ENCODE measurements around the gene GNA12.

Gene GNA12

DNA sequence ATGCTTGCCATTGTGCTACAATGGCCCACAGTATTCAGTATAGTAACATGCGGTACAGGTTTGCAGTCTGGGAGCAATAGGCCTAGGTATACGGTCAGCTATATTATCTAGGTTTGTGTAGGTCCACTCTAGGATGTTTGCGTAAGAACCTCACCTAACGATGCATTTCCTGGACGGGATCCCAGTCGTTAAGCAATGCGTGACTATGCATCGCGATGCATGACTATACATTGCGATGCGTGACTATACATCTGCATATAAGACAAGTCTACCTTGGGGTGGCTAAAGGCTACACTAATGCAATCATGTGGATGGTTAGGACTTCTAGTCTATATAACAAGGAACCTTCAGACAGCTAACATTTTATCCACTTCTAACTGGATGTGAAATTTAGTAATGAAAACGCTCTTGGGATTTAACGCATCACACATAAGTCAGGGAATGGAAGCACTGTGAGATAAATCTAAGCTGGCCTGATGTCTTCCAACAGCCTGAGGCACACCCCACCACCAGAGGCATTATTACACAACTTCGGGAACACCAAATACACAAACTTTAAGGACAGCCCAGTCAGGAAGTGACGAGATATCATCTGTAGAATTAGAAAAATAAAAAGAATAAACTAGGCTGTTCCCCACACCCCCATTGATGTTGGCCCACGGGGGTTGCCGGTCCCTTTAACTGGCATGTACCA, 9.2 kb downstream of the GNA12 start:
- H3K4me1 ChIP-seq (ENCODE audit: insufficient read depth, low read length): peaks cover 34% of the 10 kb centered on the region
- no peaks in the 10 kb centered on the region for H3K9me3 ChIP-seq (ENCODE audit: insufficient read depth, low read depth, low read length)
- no peak overlapping the region for H3K9ac ChIP-seq (ENCODE audit: low read depth, low read length)
- H3K36me3 ChIP-seq (ENCODE audit: insufficient read depth, low read length): peaks cover 32% of the 10 kb centered on the region
- H3K4me3 ChIP-seq (ENCODE audit: low read length): no peak overlapping the region
- H3K27me3 ChIP-seq (ENCODE audit: insufficient read depth, low read length): no peaks in the 10 kb centered on the region
- H3K27ac ChIP-seq (ENCODE audit: low read depth, low read length): no peak overlapping the region
- WGBS: 95% methylated on average over 15 of the region's 17 CpGs

GRCh38 chr7:2833083-2833910, 10.8 kb downstream of the GNA12 start:
- Histone ChIP-seq H3K4me1 (ENCODE audit: insufficient read depth, low read length) (peaks cover 26% of the 10 kb centered on the region), H3K27ac (ENCODE audit: low read depth, low read length) (no peak overlapping the region), H3K9ac (ENCODE audit: low read depth, low read length) (no peak overlapping the region), H3K9me3 (ENCODE audit: insufficient read depth, low read depth, low read length) (no peaks in the 10 kb centered on the region), H3K27me3 (ENCODE audit: insufficient read depth, low read length) (no peaks in the 10 kb centered on the region), H3K4me3 (ENCODE audit: low read length) (no peak overlapping the region), H3K36me3 (ENCODE audit: insufficient read depth, low read length) (peaks cover 26% of the 10 kb centered on the region)
- WGBS: 95% methylated on average over 19 of the region's 19 CpGs

DNA sequence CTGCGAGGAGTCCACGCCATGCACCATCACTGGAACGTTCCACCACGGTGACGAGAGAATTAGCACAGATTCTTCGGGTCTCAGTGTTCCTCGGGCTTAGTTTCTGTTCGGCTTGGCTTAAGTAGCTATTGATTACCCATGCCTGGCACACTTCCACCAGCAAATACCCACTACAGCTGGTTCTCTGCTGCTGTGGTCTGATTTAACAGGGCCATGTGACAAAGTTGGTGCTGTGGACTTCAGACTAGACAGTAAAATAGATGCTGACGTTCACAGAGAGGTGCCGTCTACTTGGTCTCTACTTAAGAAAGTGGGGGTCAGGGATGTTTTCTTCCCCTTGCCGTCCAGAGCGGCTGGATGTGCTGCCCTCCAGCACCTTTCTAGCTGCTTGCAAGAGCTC, 11.6 kb downstream of the GNA12 start:
- Histone ChIP-seq H3K4me3 (ENCODE audit: low read length) (no peak overlapping the region), H3K9ac (ENCODE audit: low read depth, low read length) (no peak overlapping the region), H3K36me3 (ENCODE audit: insufficient read depth, low read length) (peaks cover 23% of the 10 kb centered on the region), H3K27me3 (ENCODE audit: insufficient read depth, low read length) (no peaks in the 10 kb centered on the region), H3K27ac (ENCODE audit: low read depth, low read length) (no peak overlapping the region), H3K4me1 (ENCODE audit: insufficient read depth, low read length) (peaks cover 24% of the 10 kb centered on the region), H3K9me3 (ENCODE audit: insufficient read depth, low read depth, low read length) (no peaks in the 10 kb centered on the region)
- 97% methylated on average over 12 of the region's 12 CpGs for WGBS

DNA sequence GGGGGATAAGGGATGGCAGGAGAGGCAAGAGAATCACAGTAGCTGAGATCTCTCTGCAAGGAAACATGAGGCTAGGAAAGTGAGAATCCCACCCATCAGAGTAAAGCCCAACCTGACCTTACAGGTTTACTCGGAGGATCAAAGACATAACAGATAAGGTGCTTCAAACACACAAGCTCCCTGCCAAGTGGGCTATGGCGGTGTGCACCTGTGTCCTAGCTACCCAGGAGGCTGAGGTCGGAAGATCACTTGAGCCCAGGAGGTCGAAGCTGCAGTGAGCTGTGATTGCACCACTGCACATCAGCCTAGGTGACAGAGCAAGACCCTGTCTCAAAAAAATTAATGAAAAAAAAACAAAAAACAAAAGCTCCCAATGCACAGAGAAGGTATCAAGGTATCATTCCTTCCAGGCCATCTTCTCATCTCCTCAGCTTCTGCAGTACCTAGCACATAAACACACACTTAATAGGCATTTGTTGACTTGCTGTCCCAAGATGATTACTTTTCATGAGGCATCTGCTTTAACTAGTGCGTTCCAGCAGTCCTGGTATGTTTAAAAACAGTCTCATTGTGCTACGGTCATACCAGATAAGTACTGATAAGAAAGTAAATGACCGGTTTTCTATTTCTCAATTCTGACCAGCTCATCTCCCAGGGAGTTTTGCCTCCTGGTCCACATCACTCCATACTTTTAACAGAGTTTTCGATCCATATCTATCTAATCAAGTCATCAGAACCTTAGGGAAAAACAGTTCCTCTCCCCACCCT, 13.3 kb downstream of the GNA12 start:
- H3K27ac ChIP-seq (ENCODE audit: low read depth, low read length): no peak overlapping the region
- H3K36me3 ChIP-seq (ENCODE audit: insufficient read depth, low read length): peaks cover 18% of the 10 kb centered on the region
- no peaks in the 10 kb centered on the region for H3K9me3 ChIP-seq (ENCODE audit: insufficient read depth, low read depth, low read length)
- H3K4me3 ChIP-seq (ENCODE audit: low read length): no peak overlapping the region
- 91% methylated on average over 8 of the region's 8 CpGs for WGBS
- no peaks in the 10 kb centered on the region for H3K27me3 ChIP-seq (ENCODE audit: insufficient read depth, low read length)
- H3K9ac ChIP-seq (ENCODE audit: low read depth, low read length): no peak overlapping the region
- H3K4me1 ChIP-seq (ENCODE audit: insufficient read depth, low read length): peaks cover 34% of the 10 kb centered on the region

DNA sequence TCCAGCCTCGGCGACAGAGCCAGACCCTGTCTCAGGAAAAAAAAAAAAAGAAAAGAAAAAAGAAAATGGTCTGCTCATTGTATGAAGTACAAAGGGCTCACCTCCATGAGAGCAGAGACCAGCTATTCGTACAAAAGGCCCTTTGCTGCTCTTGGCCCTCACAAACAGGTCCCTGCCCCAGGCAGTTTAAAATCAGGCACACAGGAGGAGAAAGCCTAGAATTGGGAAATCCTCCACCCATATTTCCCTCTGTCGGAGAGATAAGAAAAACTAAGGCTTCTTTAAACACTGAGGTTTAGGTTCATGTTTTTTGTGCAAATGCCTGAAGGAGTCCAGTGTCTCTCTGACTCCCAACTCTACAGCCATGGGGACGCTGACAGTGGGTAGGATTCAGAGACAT, 15.1 kb downstream of the GNA12 start:
- no peaks in the 10 kb centered on the region for H3K27me3 ChIP-seq (ENCODE audit: insufficient read depth, low read length)
- no peak overlapping the region for H3K4me3 ChIP-seq (ENCODE audit: low read length)
- H3K9me3 ChIP-seq (ENCODE audit: insufficient read depth, low read depth, low read length): no peaks in the 10 kb centered on the region
- H3K27ac ChIP-seq (ENCODE audit: low read depth, low read length): no peak overlapping the region
- H3K9ac ChIP-seq (ENCODE audit: low read depth, low read length): no peak overlapping the region
- whole genome bisulfite sequencing: 95% methylated on average over 5 of the region's 5 CpGs
- peaks cover 51% of the 10 kb centered on the region for H3K4me1 ChIP-seq (ENCODE audit: insufficient read depth, low read length)
- H3K36me3 ChIP-seq (ENCODE audit: insufficient read depth, low read length): peaks cover 7% of the 10 kb centered on the region

- Histone ChIP-seq H3K4me3 (ENCODE audit: low read length) (no peak overlapping the region), H3K36me3 (ENCODE audit: insufficient read depth, low read length) (peaks cover 4% of the 10 kb centered on the region), H3K9ac (ENCODE audit: low read depth, low read length) (no peak overlapping the region), H3K4me1 (ENCODE audit: insufficient read depth, low read length) (peaks cover 69% of the 10 kb centered on the region), H3K27me3 (ENCODE audit: insufficient read depth, low read length) (no peaks in the 10 kb centered on the region), H3K9me3 (ENCODE audit: insufficient read depth, low read depth, low read length) (no peaks in the 10 kb centered on the region), H3K27ac (ENCODE audit: low read depth, low read length) (no peak overlapping the region)
- 100% methylated on average over 2 of the region's 2 CpGs for WGBS
Measured at GRCh38 chr7:2826771-2827170, 17.3 kb downstream of the GNA12 start.

- peak overlapping the region; percentile 86 for H3K27ac ChIP-seq (ENCODE audit: low read depth, low read length)
- WGBS: 85% methylated on average over 20 of the region's 20 CpGs
- H3K27me3 ChIP-seq (ENCODE audit: insufficient read depth, low read length): no peaks in the 10 kb centered on the region
- peaks cover 2% of the 10 kb centered on the region; the same call in 1 of the 2 replicates for H3K36me3 ChIP-seq (ENCODE audit: insufficient read depth, low read length)
- peak overlapping the region; percentile 66 for H3K9ac ChIP-seq (ENCODE audit: low read depth, low read length)
- H3K4me1 ChIP-seq (ENCODE audit: insufficient read depth, low read length): peaks cover 76% of the 10 kb centered on the region
- peak overlapping the region; percentile 18; the same call in 1 of the 2 replicates for H3K4me3 ChIP-seq (ENCODE audit: low read length)
- H3K9me3 ChIP-seq (ENCODE audit: insufficient read depth, low read depth, low read length): no peaks in the 10 kb centered on the region
Measured at GRCh38 chr7:2825559-2826227, 18.4 kb downstream of the GNA12 start.

DNA sequence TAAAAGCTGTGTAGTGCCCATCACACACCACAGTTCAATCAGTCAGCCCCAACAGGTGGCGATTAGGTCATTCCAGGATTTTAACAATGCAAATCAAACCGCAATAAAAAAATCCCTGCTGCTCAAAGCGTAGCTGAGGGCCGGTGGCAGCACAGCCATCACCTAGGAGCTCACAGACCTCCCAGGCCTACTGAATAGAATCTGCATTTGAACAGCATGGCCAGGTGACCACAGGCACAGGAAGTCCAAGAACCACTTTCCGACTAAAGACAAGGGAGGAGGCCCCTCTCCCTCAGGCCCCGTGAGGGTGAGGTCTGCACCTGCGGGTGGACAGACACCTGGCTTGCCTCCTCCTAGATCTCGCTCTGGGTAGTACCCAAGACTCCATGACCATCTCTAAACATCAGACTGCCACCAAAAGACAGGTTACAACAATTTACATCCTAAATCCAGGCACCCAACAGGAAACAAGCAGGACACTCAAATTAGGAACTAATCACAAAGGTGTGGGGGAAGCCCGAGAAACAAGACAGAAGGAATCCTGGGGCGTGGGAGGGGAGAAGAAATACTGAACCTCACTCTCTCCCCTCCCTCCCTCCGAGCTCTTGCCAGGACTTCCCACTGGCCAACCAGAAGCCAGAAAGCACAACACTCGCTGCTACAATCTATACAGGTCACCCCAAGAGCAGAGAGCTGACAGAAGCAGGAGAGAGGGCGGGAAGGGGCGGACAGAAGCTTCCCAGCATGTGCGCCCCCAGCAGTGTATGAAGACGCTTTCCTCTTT, 19.2 kb downstream of the GNA12 start:
- Histone ChIP-seq H3K27me3 (ENCODE audit: insufficient read depth, low read length) (no peaks in the 10 kb centered on the region), H3K36me3 (ENCODE audit: insufficient read depth, low read length) (peaks cover 2% of the 10 kb centered on the region; the same call in 1 of the 2 replicates), H3K4me3 (ENCODE audit: low read length) (peak overlapping the region; percentile 18), H3K9ac (ENCODE audit: low read depth, low read length) (peak overlapping the region; percentile 66), H3K9me3 (ENCODE audit: insufficient read depth, low read depth, low read length) (no peaks in the 10 kb centered on the region), H3K27ac (ENCODE audit: low read depth, low read length) (peak overlapping the region; percentile 86), H3K4me1 (ENCODE audit: insufficient read depth, low read length) (peaks cover 78% of the 10 kb centered on the region)
- 34% methylated on average over 15 of the region's 16 CpGs for whole genome bisulfite sequencing

- no peaks in the 10 kb centered on the region for H3K9me3 ChIP-seq (ENCODE audit: insufficient read depth, low read depth, low read length)
- H3K27me3 ChIP-seq (ENCODE audit: insufficient read depth, low read length): no peaks in the 10 kb centered on the region
- H3K27ac ChIP-seq (ENCODE audit: low read depth, low read length): peak overlapping the region; percentile 86
- peaks cover 2% of the 10 kb centered on the region; the same call in 1 of the 2 replicates for H3K36me3 ChIP-seq (ENCODE audit: insufficient read depth, low read length)
- H3K9ac ChIP-seq (ENCODE audit: low read depth, low read length): peak overlapping the region; percentile 66
- WGBS: 67% methylated on average over 16 of the region's 16 CpGs
- H3K4me1 ChIP-seq (ENCODE audit: insufficient read depth, low read length): peaks cover 86% of the 10 kb centered on the region
- H3K4me3 ChIP-seq (ENCODE audit: low read length): peak overlapping the region; percentile 18
Measured at GRCh38 chr7:2824026-2824677, 20.0 kb downstream of the GNA12 start.

GRCh38 chr7:2823130-2823529, 21.0 kb downstream of the GNA12 start:
- H3K4me3 ChIP-seq (ENCODE audit: low read length): no peak overlapping the region
- no peaks in the 10 kb centered on the region; the same call in 1 of the 2 replicates for H3K36me3 ChIP-seq (ENCODE audit: insufficient read depth, low read length)
- H3K27ac ChIP-seq (ENCODE audit: low read depth, low read length): peak overlapping the region; percentile 92
- H3K27me3 ChIP-seq (ENCODE audit: insufficient read depth, low read length): no peaks in the 10 kb centered on the region
- H3K9ac ChIP-seq (ENCODE audit: low read depth, low read length): peak overlapping the region; percentile 9; the same call in 1 of the 2 replicates
- 92% methylated on average over 5 of the region's 5 CpGs for WGBS
- peaks cover 92% of the 10 kb centered on the region for H3K4me1 ChIP-seq (ENCODE audit: insufficient read depth, low read length)
- no peaks in the 10 kb centered on the region for H3K9me3 ChIP-seq (ENCODE audit: insufficient read depth, low read depth, low read length)
